SK-N-MC (cell line): ENCODE results near the gene PRTFDC1.

Source experiments
- EZH2 ChIP-seq: fragments of 200-600 bp; sonication (generic); IDR thresholded peaks from one replicate; pipeline ENCODE4 v1.6.1; 2017; ENCODE audit warnings: antibody characterized with exemption
- FOXP2 ChIP-seq: optimal IDR thresholded peaks from 2 replicates; pipeline ENCODE3; 2011; ENCODE audit warnings: mild to moderate bottlenecking, moderate library complexity; ENCODE audit not compliant: insufficient read depth; ENCODE audit errors: extremely low read length, control extremely low read depth
- POLR2AphosphoS5 ChIP-seq: IDR thresholded peaks from 2 replicates; pipeline ENCODE4 v1.6.1; 2012; ENCODE audit warnings: mild to moderate bottlenecking, low read depth, low read length, borderline replicate concordance

DNA sequence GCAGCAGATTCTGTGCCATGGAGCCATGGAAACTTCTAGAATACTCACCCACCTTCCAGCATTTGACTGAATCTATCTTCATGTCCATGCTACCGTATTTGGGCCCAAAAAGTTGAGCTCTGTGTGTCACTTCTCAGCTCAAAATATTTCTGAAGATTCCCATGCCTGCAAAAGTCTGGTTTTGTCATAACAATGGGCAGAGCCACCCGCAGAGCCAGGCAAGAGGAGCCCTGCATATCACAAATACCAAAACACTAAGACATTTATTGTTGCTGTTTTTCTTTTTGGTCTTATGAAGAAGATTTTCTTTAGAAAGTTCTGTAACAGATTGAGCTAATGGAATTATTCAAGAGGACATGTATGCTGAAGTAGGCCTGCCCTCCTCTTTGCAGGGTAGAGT, 68.1 kb downstream of the PRTFDC1 start:
- TF ChIP-seq POLR2AphosphoS5 = no peak
- TF ChIP-seq EZH2 = no peak
- TF ChIP-seq FOXP2 = no peak
